GM19351 (cell line): ENCODE data around the gene PKNOX2.

Experiments used
- ATAC-seq: cut with Tn5 transposase; IDR thresholded peaks from one replicate; pipeline ENCODE4 v1.9.1; 2021; ENCODE audit warnings: mild to moderate bottlenecking, moderate library complexity; ENCODE audit not compliant: unreplicated experiment

Gene PKNOX2

DNA sequence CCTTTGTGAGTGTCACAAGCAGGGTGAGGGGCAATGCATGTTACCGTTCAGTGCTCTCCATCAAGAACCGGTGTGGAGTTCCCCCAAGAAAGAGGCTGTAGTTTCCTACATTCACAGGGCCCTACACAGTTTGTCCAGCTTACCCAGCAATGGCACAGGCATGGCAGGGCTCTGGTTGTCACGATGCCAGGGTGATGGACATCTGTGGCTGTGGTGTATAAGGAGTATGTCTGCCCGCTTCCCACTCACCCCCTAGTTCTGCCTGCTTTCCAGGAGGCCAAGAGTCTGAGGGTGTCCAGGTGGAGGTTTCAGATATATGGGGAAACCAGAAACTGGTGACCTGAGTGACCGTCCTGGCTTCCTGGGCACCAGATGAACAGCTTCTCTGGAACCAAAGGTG lies 116.1 kb downstream of the PKNOX2 start:
- no peak for ATAC-seq

DNA sequence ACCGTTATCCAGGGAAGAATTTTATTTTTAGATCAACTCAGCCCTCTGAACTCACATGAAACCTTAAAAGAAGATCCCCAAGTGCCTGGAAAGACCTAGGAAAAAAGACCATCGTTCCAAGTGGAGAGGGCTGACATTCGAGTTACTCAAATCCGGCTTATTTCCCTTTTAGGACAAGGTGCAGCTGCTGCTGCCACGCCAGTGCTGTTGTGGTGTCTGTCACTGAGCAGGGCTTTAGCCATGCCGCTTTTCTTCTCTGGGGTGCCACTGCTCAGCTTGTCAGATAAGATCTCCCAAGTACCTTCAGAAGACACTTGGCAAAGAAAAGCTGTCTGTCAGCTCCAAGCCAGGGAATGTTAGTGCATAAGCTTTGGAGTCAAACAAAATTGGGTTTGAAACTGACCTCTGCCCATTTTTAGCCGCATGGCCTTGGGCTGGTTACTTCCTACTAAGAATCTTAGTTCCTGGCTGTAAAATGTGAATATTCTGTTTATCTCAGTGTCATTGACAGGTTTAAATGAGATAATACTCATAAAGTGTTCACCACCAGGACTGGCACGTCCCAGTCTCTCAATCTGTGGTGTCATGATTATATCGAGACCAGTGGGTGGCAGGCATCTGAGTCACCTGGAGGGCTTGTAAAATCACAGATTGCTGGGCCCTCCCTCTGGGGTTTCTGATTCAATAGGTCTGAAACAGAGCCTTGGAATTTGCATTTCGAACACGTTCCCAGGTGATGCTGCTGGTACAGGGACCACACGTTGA lies 117.5 kb downstream of the PKNOX2 start:
- ATAC-seq, result no peak

DNA sequence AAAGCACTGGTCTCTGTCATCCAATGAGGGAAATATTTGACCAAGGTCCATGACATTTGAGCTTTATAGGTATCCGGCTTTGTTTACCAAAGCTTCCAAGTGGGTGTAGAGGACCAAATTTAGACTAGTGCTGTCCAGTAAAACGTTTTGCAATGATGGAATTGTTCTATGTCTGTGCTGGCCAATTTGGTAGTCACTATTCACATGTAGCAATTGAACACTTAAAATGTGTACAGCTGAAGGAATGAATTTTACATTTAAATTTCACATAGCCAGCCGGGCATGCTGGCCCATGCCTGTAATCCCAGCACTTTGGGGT lies 118.0 kb downstream of the PKNOX2 start:
- no peak for ATAC-seq

DNA sequence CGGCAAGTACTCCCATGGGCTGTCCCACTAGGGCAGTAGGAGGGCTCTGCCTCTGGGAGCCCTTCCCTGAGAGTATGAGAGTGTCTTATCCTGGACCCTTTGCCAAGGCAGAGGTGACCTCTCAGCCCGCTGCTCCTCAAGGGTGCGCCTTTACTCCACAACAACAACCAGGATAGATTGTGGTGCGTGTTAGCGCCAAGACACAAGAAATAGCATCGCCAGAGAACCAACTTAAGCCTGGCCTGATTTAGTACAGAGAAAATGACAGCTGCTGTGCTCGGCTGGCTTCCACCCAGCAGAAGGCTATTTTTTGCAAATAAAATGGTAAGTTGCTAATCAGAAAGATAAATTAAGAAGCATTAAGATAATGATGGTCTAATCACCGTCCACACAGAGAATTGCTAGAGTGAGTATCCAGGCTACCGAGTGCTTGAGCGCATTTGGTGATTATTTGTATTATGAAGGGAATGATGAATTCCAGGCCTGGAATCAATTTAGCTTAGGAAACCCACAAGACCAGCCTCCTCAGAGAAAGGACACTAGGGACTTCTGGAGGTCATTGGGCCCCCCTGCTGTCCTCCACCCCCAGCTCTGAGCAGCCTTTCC lies 119.8 kb downstream of the PKNOX2 start:
- ATAC-seq, result no peak

DNA sequence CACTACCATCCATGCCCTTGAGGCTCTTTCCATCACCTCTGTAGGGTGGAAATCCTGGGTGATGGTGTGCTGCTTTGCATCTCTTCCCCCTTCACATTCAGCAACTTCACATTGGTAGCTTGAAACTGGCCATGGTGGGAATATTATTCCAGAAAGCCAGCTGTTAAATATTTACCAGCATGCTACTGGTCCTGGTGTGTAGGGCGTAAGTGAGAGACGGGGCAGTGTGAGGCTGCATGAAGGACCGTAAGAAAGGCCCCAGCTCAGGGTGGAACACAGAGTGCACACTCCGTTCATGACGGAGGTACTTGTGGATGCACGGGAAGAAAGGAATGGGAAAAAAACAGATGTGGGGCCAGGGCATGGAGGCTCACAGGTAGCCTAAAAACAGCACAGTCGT lies 121.3 kb downstream of the PKNOX2 start:
- ATAC-seq, result no peak

DNA sequence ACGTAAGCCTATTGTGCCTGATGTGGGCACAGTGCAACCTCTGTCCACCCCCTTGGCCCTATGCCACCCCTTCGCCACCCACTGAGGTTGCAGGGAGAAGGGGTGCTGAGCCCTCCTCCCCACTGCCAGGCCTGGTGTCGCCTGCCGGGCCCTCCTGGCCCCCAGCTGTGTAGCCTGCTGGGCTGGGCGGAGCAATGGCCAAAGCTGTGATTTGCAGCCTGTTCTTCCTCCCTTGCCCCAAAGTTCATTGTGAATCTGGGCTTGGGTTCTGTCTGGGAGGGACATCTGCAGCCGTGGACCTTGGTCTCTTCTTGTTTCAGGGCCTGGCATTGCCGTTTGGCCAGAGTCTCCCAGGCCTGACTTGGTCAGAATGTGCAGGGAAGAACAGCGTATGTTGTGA lies 121.9 kb downstream of the PKNOX2 start:
- ATAC-seq, result no peak

DNA sequence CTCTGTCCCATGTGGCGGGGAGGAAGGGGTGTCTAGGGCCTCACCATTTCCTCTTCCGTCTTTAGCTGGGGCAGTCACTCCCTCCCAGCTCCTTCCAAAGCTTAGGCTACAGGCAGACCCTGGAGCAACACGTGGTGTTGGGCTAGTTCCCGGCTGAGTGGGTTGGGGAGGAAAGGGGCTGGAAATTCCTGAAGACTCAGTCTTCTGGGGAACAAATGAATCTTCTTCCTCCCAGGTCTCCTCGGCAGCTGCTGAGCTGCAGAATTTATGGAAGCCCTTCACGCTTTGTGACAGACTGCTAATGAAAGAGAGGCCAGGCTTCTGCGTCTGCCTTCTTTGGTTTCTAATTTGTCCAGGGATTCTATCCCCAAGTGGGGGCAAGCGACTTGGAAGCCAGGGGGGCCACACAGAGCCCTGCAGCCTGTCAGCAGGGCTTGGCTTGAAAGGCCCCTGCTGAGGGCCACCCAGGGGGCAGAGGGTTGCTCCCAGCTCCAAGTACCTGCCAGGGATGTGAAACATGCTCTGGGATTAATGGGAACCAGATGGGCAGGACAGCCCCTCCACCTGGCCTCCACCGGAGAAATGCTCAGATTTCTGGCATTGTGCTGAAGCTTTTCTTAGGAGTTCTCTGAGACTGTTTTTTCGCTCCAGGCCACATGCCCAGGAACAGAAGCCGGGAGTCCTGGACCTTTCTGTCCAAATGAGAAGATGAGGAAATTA lies 123.1 kb downstream of the PKNOX2 start:
- ATAC-seq, result no peak

DNA sequence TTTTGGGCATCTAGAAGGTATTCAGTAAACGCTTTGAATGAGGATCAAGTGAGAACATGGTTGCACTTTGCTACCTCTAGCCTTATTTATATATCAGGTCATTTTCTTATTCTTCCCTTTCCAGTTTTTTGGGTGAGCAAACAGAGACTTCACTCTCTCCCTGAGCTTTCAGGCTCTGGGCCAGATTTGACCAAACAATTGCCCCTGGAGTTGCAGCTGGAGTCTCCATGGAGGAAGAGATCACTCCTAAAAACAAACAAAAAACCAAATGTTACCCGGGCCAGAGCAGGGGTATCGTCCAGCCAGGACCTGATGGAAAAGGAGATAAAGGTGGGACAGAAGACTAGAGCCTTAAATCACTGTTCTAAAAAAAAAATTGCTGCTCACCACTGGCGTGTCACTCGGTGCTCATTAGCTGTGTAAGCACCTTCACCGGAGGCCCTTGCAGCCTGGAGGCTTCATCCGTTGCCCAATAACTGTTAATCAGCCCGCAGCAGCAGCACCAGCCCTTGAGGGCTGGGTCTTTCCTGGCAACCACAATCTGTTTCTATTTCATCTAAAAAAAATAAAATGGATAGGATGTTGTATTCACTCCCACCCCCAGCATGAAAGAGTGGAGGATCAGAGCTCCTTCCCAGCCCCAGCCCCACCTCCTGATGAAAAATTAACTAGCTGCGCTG lies 125.0 kb downstream of the PKNOX2 start:
- no peak for ATAC-seq

DNA sequence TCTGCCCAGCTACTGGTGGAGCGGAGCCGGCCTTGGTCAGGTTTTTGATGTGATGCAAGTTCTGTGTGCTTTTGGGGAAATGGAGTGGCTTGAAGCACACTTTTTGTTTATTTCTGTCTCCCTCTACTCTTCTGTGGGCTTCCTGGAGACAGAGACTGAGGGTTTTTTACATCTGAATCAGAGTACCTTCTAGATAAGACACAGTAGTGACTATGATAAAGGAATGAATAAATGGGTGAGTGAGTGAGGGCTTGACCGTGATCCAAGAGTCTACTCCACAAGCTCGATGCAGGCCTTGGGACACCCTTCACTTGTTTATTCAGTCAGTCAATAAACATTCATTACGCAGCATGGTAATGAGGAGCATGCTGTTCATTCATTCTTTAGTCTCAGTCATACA lies 125.7 kb downstream of the PKNOX2 start:
- ATAC-seq, result no peak

DNA sequence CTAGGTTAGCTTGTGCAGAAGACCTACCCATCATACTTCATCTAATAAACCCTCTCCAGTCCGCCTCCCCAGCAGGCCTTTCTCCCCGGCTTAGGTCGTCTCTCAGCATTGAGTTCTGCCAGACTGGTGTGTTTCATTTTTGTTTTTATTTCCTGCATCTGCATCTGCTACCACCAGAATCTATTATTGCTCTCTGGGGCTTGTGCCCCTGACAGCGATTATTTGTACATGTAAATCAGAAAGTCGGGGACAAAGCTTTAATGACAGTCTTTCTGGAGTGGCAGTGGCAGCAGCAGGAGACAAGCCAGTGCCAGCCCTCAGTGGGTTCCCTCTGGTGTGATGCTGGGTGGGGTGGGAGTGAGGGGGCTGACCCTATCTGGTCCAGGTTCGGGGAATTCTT lies 127.5 kb downstream of the PKNOX2 start:
- ATAC-seq, result no peak

DNA sequence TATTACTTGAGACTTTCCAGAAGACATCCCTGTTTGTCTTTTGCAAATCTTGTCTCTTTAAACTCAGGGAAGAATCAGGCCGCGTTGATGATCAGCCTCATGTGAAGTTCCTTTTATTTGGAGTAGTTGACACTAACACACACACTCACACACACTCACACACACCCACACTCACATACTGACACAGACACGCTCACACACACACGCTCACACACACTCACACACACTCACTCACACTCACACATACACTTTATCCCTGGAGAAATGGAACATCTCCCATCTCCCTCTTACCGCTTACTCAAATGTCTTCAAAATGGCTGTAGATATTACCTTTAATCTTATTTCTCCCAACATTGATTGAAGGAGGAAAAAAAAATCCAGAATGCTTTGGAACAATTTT lies 129.0 kb downstream of the PKNOX2 start:
- ATAC-seq, result no peak

DNA sequence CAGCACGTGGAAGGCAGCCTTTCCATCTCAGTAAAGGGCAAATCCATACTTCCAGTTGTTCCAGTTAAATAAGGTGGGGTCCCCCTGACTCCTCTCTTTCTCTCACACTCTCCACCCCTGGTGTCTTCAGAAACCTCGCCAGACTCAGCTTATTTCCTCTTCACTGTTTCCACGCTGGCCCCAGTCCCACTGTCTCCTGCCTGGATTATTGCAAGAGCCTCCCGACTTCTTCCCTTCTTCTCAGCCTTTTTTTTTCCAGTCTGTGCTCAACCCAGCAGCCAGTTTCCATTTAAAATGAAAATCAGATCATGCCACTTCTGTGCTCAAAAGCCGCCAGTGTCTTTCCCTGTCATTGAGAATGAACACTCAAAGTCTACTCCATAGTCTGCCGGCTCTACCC lies 131.4 kb downstream of the PKNOX2 start:
- no peak for ATAC-seq

DNA sequence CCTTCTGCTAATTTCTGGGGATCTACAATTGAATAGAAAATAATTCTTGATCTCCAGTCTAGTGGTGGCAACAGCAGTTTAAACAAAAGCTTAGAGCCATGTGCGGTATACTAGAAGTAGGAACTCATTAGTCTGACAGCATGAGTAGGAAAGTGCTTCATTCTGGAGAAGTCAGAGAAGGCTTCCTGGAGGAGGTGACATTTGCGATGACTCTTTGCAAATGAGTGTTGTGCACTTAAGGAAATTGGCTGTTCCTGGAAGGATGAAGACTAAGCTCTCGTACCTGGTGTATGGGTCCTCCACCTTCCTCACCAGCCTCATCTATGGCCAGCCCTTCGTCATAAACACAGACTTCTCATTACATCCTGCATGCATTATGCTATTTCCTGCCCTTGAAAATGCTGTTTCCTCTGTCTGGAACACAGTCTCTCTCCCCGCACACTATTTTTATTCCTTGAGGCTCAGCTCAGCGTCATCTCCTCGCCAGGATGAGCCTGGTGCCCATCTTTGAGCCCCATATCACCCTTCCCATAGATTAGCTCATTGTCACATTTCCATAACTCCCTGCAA lies 132.9 kb downstream of the PKNOX2 start:
- no peak for ATAC-seq

DNA sequence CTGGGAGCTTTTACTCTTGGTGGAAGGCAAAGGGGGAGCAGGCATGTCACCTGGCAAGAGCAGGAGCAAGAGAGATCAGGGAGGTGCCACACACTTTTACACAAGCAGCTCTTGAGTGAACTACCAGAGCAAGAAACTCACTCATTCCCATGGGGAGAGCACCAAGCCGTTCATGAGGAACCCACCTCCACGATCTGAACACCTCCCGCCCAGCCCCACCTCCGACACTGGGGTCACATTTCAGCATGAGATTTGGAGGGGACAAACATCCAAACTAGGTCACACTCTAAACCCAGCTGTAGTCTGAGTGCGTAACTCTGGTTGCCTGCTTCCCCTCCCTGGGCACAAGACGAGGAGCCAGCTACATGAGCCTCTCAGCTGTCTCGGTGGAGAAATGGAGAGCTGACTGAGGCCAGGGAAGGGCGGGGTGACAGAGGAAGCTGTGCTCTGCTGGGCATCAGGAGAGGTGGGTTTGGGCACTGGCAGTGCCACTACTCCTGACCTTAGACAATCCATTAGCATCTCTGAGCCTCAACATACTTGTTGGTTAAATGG lies 134.6 kb downstream of the PKNOX2 start:
- ATAC-seq, result no peak

DNA sequence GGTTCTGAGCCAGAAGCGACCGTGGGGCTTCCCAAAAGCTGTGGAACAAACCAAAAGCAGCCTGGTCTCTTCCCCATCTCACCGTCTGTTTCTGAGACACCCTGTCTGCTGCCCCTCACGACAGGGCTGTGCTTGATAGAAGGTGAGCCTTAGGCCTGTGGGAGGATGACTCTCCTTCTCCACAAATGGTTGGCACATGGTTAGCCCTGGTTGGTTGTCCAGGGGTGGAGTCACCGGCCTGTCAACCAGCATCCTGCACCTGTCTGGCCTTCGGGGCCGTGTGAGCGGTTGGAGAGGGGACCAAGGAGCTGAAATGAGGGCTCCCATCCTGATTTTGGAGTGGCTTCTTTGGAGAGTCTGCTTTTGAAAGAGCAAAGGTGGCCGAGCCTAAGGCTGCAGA lies 135.3 kb downstream of the PKNOX2 start:
- no peak for ATAC-seq

DNA sequence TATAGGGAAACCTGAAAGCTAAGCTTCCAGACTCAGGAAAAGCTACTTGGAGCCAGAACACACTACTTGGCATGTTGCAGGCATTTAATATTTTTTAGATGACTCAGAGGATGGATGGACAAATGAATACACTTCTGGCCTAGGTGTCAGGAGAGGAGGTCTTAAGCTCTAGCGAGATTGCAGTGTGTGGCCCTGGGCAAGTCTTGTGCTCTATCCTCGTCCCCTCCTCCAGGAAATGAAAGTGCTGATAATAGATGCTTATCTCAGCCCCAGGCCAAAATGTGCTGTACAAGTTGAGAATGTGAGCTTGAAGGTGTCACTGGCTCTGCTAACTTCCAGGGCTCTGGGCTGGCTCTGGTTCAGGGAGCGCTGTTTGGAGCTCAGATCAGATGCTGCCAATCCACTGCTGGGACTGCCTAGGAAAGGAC lies 136.3 kb downstream of the PKNOX2 start:
- ATAC-seq, result no peak

DNA sequence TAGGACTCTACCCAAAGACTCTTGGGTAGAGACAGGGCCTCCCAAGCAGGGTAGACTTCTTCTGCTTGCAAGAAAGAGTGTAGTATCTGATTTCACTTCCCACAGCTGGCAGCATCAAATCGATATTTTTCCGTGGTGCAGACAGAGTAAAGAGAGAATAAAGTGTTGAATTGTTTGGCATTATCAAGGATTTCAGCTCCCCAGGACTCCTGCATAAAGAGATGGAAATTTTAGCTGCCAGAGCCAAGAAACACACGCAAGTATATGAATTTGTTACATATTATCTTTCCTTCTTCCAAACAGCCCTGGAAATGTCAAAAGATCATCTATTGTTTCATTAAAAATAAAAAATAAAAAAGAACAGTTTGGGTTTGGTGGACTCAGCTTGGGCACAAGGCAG lies 136.8 kb downstream of the PKNOX2 start:
- no peak for ATAC-seq

DNA sequence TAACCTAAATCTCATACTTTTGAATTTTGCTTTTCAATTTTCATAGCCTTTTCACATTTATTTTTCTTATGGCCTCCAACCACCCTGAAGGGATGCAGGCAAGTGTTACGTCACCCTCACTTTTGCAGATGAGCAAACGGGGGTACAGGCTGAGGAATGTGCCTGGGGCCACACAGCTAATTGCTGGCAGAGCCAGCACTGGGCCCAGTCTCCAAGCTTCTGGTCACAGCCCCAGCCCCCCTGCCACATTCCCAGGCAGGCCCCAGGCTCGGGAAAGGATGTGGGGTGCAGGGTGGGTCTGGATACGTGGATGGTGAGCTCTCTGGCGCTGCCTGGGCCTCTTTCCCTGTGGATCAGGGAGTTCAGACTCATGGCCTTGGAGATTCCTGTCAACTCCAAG lies 138.6 kb downstream of the PKNOX2 start:
- ATAC-seq, result no peak

DNA sequence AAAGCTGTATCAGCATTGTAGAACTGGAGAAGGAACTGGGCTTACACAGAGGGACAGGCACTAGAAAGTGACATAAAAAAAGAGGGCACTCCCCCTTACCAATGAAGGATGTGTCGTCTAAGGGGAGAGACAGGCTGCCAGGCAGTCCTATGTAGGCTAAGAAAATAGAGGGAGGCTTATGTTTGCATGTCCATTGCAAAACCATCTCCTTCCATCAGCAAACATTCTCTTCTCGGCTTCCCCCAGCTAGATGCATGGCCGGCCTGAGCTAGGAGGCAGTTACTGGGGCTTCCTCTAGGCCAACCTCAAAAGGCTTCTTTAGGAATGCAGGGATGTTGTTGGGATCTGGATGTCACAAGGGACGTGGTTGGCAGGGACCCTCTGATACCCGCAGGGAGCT lies 139.1 kb downstream of the PKNOX2 start:
- ATAC-seq, result no peak

DNA sequence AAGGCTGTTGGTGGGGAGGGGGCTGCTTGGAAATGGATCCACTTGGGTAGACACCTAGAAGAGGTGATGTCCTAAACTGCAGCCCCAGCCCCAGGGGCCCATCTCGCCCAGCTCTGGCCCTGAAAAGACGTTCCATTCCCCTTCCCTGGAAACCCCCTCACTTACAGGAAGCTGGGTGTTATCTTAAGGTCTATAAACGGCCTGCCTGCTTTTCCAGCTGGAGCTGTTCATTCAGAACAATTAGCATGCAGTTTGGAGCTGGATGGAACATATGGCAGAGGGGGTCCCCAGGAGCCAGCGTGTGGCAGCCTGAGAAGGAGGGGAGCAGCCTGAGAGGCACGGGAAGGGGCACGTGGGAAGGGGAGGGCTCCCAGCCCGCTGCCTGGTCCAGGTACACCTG lies 139.6 kb downstream of the PKNOX2 start:
- ATAC-seq, result no peak

DNA sequence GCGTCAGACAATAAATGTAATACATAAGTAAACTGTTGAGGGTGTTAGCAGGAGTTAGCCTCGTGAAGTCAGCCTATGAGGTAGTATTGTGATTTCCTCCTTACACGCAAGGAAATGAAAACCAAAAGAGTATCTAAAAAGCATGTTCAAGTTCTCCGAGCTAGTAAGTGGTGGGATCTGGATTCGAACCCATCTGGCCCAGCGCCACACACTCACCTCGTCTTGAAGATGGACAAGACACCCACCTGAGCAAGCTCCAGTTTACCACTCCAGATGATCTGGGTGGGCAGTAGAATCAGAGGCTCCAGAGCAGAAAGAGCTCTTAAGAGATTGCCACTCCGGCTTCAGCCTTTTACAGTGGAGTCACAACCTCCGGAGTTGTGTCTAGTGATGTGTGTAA lies 140.3 kb downstream of the PKNOX2 start:
- ATAC-seq, result no peak
